Measurements from ENCODE around the gene KCTD16. TPM values are rescaled to one million over a fixed set of nuclear protein-coding genes. Genes with fewer than 3 reads are reported as not detected.

The KCTD16 gene
- total RNA-seq, 2 donors from 2014 or later = 0.24 to 0.46 TPM

DNA sequence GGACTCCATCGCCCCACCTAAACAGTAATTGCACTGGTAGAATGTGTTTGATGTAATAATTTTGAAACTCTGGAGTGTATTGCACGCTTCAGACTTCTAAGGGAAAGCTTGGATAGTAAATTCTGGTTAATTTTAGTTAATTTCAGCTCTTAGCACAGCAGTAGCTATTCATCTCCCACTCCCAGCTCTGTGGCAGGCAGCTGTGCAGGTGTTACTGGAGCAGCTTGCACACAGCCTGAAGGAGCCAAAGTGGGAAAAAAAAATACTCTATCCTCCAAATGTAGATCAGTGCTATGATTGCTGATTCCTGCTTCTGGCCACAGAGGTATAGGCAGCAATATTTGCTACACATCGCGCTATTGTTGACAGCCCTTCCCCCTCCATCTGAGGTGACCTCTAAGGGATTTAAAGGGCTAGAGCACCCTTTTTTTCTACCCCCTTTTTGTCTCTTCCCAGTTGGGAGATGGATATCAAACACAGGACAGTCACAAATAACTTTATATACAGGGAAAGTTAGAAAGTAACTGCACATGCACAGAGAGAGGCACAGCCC, 97.4 kb downstream of the KCTD16 start:
- intact Hi-C loops (cut with DNase I) = no loop called here
- DNase-seq (ENCODE audit: low spot score) = no peak

DNA sequence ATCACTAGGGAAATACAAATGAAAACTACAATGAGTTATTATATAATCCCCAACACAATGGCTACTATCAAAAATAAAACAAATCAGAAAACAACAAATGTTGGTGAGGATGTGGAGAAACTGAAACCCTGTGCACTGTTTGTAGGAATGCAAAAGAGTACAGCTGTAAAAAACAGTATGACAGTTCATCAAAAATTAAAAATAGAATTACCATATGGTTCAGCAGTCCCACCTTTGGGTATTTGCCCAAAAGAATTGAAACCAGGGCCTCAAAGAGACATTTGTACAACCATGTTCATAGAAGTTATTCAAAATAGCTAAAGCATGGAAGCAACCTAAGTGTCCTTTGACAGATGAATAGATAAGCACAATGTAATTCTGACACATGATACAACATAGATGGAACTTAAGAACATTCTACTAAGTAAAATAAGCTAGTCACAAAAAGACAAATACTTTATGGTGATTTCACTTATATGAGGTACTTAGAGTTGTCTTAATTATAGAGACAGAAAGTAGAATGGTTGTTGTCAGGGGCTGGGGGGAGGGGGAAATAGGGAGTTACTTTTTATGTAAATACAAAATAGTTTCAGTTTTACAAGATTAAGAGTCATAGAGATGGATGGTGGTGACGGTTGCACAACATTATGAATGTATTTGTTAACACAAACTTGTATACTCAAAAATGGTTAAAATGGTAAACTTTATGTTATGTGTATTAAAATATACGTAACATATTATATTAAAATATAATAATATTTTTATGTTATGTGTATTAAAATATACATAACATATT, 102.8 kb downstream of the KCTD16 start:
- DNase-seq (ENCODE audit: low spot score) = no peak
- intact Hi-C loops (cut with DNase I) = no loop called here

DNA sequence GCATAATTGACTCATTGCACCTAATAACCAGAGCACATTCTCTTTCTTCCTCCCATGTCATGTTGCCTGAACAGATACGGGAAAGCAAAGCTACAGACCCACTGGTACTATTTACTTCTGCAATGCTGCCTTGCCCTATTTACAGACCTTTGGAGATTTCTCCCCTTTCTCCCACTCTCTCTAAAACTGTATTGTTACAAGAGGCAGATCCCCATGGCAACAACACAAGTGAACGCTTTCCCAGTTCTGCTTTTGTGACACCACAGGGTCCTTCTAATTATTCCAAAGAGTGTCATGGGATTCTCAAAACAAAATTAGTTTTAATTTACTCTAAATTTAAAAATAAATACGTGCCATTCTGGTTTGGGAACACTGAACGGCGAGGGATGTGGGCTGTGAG, 104.7 kb downstream of the KCTD16 start:
- intact Hi-C loops (cut with DNase I) = no loop called here
- no peak for DNase-seq (ENCODE audit: low spot score)

DNA sequence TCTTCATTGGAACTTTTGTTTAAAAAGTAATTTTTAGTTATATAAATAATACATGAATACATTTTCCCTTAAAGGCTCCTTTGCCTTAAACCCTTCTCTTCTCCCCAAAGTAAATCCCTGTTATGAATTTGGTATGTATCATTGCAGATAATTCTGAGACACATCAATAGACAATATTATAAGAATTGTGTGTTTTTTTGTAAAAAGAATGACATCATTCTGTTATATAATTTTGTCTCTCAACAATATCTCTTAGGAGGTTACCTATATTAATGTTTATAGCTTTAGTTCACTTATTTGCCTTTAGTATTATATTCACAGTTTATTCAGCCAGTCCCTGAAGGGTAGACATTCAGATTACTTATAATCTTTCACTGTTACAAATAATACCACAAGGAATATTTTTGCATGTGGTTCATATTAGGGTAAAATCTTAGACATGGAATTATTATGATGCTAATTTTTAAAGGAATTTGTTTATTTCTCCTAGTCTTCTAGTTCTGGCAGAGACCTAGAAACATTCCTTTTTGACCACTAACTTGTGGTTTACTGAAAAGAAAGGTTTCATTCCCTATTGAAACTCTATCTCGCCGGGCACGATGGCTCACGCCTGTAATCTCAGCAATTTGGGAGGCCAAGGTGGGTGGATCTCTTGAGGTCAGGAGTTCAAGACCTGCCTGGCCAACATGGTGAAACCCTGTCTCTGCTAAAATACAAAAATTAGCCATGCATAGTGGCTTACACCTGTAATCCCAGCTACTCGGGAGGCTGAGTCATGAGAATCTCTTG, 105.6 kb downstream of the KCTD16 start:
- no peak for DNase-seq (ENCODE audit: low spot score)
- intact Hi-C loops (cut with DNase I) = no loop called here

DNA sequence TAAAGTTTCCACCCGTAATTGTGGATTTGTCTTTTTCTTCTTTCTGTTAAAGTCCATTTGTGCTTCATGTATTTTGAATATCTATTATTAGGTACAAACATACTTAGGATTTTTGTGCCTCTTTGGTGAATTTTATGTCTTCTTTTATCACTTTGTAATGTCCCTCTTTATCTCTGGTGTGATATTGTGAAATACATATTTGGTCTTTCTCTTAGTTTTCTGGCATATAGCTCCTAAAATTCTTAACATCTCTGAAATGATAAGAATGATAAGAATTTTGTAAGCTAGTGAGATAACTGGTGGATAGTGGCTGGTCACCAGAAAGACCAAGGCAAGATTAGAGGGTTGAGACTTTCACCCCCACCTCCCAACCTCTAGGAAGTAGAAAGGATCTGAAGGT, 111.1 kb downstream of the KCTD16 start:
- no peak for DNase-seq (ENCODE audit: low spot score)
- intact Hi-C loops (cut with DNase I) = no loop called here

DNA sequence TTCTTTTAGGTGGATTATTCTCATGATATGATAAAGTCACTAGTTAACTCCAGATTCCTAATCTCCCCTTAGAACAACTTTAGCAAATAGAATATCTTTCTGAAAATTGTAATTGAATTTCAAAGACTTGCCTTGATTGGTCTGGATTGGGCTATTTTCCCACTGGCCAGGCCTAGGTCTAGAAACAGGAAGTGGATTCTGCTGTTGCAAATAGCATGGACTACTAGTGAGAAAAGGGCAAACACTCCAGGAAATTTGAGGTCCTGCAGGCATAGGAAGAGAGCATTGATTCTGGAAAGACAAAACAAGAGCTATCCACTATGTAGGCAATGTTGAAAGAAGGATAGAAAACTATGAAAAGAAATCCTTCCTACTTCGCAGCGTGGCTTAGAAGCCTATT, 113.4 kb downstream of the KCTD16 start:
- no peak for DNase-seq (ENCODE audit: low spot score)
- intact Hi-C loops (cut with DNase I) = no loop called here

DNA sequence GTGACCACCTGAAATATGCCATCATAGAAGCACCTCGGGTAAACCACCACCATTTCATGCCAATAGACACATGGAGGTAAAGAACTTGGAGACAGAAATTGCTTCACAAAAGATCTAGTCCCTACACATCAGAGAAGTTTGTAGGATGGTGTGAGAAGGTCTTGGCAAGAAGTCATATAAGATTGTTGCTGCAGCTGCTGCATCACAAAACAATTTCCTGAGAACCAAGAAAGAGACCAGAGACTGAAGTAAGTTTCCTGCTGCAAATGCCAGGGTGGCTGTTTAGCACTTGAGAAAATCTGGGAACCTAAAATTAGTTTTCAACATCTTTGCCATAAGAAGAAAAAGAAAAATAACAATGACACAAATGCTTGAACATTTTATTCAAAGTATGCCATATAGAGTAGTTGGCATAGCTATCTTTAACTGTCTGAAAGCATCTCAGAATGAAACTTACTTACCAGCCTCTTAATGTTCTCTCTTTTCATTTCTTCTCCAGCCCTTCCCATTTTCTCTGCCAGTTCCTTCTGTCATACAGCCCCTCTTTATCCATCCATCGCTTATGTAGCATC, 114.3 kb downstream of the KCTD16 start:
- intact Hi-C loops (cut with DNase I) = no loop called here
- DNase-seq (ENCODE audit: low spot score) = no peak

DNA sequence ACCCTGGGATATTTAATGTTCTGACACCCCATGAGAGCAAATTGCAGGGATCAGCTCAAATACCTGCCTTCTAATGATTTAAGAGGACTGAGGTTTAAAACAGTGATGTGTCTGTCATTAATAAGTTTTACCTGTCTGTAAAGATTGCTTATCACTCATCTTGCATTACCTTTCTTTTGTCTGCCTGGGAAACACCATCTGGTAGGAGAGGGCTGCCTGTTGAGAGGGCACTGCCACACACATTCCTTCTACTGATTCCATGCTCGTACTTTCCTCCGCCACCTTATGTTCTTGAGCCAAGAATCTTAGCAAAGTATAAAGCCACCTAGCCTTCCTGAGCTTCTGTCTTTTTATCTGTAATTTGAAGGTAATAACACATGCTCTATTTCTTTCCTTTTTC, 118.6 kb downstream of the KCTD16 start:
- intact Hi-C loops (cut with DNase I) = no loop called here
- no peak for DNase-seq (ENCODE audit: low spot score)

DNA sequence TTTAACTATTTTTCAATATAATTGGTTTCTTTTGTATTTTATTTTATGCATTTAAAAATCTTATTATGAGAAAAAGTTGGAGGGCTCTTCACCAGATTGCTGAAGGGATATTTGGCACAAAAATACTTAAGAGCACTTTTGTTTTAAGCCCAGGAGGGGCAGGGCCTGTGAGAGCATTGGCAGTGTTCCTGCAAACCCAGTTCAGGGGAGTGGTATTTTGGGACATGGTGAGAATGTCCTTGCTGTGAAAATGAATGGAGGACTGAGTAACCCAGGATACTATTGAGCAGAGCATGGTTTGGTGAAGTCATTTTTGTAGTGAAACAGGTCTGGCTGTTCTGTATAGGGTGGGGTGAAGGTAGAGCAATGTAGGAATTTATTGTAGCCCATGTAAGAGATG, 121.4 kb downstream of the KCTD16 start:
- no peak for DNase-seq (ENCODE audit: low spot score)
- intact Hi-C loops (cut with DNase I) = no loop called here

DNA sequence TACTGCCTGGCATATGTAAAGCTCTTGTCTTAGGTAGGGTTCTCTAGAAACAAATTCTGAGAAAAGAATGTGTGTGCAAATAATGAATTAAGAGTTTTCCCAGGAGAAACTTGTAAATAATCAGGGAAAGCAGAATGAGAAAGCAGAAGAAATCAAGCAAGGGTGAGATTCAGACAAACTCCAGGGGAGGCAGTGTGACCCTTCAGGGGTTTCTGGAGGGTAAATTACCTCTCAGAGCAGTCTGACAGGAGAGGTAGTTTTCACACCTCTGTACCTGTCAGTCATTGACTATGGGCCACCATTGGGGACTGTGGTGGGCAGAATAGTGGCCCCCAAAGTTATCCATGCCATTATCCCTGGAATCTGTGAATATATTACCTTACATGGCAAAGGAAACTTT, 124.6 kb downstream of the KCTD16 start:
- intact Hi-C loops (cut with DNase I) = no loop called here
- DNase-seq (ENCODE audit: low spot score) = no peak

DNA sequence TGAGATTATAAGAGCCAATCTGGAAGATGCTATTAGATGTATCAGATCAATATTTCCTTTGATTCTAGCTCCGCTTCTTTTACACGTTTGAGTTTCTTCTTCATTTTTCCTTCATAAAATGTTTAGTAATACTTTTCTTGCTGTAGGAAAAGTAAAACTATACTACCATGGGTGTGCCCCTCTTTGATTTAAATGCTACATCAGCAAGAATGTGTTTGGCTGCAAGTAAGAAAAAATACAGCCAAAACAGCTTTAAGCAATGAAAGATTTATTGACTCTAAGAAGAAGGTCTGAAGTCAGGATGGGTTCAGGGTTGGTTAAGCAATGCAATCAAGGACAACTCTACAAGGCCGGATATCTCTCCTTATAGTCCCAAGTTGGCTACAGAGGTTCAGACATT, 126.4 kb downstream of the KCTD16 start:
- intact Hi-C loops (cut with DNase I) = no loop called here
- DNase-seq (ENCODE audit: low spot score) = no peak

DNA sequence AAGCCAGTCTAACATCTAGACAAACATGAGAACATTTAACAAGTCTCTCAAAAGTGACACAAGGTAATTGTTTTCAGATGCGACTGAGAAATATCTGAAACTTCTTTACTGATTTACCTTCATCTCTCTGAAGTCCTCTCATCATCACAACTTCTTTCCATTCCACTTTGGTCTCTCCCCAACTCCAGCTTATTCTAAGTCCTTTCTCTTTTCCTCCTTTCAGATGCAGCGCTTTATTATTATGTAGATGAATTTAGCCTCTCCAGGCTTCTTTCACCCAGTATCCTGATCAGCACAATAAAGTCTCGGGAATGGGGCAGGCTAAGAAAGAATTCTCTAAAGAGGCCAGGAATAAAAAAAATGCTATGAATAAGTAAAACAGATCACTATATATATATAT, 128.0 kb downstream of the KCTD16 start:
- DNase-seq (ENCODE audit: low spot score) = no peak
- intact Hi-C loops (cut with DNase I) = no loop called here

DNA sequence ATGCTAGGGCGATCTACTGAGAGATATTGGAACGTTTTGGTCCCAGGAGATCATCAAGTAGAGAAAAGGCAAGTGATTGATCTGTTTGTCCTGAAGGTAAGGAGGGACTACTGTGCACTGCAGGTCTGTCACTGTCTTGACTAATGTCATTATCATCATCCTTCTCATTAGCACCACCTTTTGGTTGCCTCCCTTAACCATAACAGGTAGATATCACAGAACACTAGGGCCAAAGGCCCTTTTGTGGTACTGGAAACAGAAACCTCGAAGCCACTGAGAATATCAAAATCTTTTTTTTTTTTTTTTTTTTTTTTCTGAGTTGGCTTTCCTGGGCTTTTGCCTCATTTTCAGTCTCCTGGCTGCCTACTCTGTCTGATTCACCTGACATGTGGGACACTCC, 134.0 kb downstream of the KCTD16 start:
- intact Hi-C loops (cut with DNase I) = no loop called here
- DNase-seq (ENCODE audit: low spot score) = no peak

DNA sequence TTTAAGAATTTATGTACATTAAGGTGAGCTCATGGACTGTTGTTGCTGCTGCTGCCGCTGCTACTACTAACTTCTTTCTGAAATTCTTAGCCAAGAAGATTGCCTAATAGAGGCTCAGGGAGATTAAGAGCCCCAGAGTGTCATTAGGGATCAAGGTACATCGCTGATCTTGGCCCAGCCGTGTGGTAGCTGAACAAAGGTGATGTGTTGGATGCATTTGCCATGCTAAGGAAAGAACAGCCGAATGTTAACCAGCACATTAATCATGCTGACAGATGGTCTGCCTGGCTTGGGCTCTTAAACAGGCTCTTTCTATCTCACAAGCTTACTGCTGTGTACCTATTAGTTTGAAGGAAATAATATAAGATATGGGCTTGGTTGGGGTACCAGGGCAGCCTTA, 137.1 kb downstream of the KCTD16 start:
- intact Hi-C loops (cut with DNase I) = no loop called here
- DNase-seq (ENCODE audit: low spot score) = no peak

DNA sequence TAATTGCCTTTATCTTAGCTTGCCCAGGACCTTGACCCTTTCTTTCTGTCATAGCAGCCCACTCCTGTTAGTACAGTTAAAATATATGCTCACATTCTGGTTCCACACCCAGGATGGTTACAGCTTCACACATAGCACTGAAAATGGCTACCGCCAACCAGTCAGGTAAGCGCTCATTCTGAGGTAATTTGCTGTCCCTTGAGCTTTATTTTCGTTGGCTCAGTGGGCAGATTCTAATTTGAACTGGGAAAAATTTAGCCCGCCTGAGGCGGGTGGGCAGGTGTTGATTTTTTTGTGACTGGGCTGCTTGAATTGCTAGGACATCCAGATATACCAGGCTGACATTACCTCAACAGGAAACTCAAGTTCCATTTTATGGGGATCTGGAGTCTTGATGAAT, 137.5 kb downstream of the KCTD16 start:
- intact Hi-C loops (cut with DNase I) = no loop called here

DNA sequence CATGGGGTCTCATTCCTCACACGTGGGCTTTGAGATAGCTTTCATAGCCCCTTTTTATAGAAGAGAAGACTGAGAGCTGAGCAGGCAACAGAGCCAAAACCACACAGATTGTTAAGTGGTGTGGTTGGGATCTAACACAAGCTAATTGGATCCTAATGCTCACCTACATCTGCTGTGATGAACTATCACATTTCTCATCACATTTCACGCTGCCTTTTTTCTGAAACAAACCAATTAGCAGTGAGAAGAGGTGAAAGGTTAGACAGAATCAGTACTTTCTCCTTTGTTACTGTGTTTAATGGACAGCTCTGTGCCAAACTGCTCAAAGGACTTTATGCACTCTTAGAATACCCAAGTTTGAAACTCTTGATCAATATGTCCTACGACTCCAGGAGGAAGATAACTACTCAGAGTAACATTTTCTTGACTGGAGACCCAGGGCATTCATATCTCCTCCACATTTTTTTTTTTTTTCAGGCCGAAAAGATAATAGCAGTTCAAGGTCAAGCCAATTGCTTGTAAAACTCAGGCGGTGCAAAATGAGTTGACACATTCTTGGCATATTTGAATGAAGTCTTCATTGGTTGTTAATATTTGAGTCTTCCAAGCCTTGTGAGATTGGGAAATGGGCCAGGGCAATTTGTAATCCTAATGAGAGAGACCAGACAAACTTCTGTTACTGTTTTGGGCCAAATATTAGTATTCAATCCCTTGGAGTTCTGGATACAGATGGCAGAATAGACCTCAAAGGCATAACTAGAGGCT, 138.4 kb downstream of the KCTD16 start:
- DNase-seq (ENCODE audit: low spot score) = no peak
- intact Hi-C loops (cut with DNase I) = no loop called here

More for the DNA sequence above, 137.5 kb downstream of the KCTD16 start:
- no peak for DNase-seq (ENCODE audit: low spot score)

DNA sequence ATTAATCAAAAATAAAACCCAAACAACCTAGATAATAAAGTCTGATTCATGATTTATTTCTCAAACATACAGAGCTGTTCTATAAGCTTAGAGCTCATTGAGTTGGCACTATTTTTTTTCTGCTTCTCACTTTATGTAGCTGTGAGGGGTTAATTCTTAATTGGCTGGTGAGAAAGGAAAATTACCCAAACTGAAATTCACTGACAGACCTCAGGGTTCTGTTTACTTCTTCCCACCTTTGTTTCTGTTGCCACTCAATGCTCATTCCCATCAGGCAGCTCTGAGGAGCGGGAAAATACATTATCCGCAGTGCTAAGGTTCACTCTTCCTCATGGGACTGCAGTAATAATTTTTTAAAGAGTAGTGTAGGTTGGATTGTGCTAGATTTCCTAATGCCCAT, 139.9 kb downstream of the KCTD16 start:
- no peak for DNase-seq (ENCODE audit: low spot score)
- intact Hi-C loops (cut with DNase I) = no loop called here

DNA sequence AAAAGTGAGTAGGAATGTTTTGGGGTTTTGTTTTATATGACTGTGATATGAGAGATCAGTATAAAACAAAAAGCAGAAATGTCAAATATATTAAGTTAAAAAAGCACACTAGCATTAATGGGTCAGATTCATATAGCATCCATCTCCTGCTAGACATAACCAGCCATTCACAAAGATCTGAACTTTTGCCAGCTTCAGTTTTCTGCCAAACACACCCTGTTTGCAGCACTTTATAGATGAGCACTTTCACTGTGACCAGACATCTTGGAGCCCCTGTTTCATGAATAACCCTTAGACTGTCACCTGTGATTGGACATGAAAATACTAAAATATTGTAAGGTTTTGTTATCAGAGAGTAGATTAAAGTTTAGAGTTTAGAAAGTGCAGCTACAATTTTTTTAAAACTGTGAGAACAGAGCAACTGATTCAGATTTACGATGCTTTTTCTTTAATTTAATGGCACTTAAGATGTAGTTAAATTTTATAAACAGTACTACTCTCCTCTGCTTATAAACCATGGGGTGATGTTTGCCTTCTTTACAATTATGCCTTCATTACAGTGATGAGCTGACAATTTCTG, 142.6 kb downstream of the KCTD16 start:
- DNase-seq (ENCODE audit: low spot score) = no peak
- intact Hi-C loops (cut with DNase I) = no loop called here

DNA sequence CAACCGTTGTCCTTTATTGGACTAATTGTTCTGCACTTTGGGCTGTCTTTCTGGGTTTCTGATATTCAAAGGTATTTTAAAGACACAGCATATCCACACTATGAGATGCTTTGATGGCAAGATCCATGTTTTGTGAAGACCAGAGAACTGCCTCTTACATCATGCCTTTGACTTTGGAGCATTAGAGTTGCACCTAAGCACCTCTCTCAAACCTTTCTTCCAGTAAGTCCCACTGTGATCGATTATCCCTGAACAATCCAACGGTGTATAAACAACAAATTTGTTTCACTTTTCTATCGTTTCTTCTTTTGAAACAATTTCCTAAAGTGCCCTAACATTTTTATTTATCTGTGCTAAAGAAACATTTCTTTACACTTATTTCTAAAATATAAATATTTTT, 144.4 kb downstream of the KCTD16 start:
- DNase-seq (ENCODE audit: low spot score) = no peak
- intact Hi-C loops (cut with DNase I) = no loop called here
